Vagina (tissue), 2 donors: Measurements from ENCODE around the gene SUPT20HL1.

Experiments used
- CTCF ChIP-seq, 3 experiments: fragments of 450-650 bp in 2 of 3; fragments of 200-600 bp in 1 of 3; sonication (generic) in 1 of 3; IDR thresholded peaks; one replicate each; pipeline ENCODE4 v1.5.1; 2017 to 2019; ENCODE audit warnings: antibody characterized with exemption in 3 of 3, mild to moderate bottlenecking in 2 of 3, moderate library complexity in 2 of 3
- POLR2AphosphoS5 ChIP-seq, 2 donors: sonication (generic); formaldehyde crosslinking; IDR thresholded peaks; one replicate each; pipeline ENCODE4 v1.9.0; 2017; ENCODE audit warnings: antibody characterized with exemption in 2 of 2, mild to moderate bottlenecking in 2 of 2, low read depth in 1 of 2; ENCODE audit not compliant: insufficient read depth in 1 of 2

DNA sequence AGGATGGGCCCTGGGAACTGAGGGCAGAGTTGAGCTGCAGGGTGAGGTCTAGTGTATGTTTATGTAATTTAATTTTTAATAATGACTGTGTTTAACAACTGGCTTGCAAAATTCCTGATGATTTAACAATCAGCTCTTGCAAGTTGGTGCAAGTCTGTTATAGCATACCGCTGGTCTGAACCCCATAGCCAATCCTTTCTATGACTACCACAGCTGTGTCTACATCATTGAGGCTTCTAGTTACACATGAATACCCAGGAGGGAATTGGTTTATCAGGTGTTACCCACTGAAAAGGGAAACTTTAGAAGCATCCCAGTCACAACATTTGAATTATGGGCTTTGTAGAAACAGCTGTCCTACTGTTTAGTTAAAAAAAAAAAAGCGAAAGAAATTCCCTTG lies 38.3 kb downstream of the SUPT20HL1 start:
- no peak for TF ChIP-seq CTCF (IDR thresholded peaks at IDR 0.05)
- peak in 1 of 2 donors; percentile 10 for TF ChIP-seq POLR2AphosphoS5 (IDR thresholded peaks at IDR 0.05; ENCODE audit: insufficient read depth in 1 of 2, low read depth in 1 of 2)
